ENCODE data around the gene ANKRD39.
A peak's percentile ranks its signal among the peaks of the same experiment; 100 is the strongest.
"Not testable (repeated sequence)": the region's sequence is repeated elsewhere in the genome, so short reads cannot be mapped to it uniquely, and the experiment has no call there.

ANKRD39 gene

DNA sequence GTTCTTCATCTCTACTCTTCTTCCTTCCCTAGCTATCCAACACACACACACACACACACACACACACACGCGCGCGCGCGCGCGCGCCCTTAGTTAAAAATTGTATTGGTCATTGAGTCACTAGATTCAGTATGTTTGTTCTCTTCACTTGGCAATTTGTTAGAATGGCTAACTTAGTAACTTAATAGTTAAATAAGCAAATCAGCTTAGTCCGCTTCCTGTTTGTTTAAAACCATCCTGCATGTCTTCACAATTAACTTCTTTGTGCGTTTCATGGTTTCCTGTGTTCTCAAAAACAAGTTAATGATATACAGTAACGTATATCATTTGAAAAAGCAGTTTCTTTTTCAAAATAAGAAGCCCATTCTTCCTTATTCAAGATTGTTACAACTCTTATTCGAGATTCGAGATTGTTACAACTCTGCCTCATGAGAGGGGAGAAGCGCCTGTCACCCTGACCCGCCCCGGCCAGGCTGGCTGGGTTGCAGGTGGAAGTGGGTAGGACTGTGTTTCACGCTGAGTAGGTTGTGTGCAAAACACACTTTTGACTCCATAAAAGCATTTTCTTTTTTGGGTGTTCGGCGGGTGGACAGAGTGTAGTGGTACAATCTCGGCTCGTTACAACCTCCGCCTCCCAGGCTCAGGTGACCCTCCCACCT lies 51.2 kb downstream of the ANKRD39 start:
- ChIA-PET POLR2A (interaction anchor here (1.0 kb wide), 1 partner anchor 44 kb away, joined by 3 read pairs; no protein-coding TSS in a partner anchor), CTCF (no interaction called here)
- no peak for DNase-seq (ENCODE audit: extremely low spot score)
- TF ChIP-seq BHLHE40 (IDR thresholded peaks at IDR 0.05; ENCODE audit: borderline replicate concordance) (no peak), FOXA1 (IDR thresholded peaks at IDR 0.05) (no peak), HDGF (IDR thresholded peaks at IDR 0.05; ENCODE audit: borderline replicate concordance) (no peak), ELF4 (IDR thresholded peaks at IDR 0.05) (no peak), TARDBP (IDR thresholded peaks at IDR 0.05) (no peak), CTBP1 (IDR thresholded peaks at IDR 0.05; ENCODE audit: borderline replicate concordance) (no peak), FOXM1 (IDR thresholded peaks at IDR 0.05; ENCODE audit: borderline replicate concordance) (no peak), FOXK2 (IDR thresholded peaks at IDR 0.05) (no peak)

DNA sequence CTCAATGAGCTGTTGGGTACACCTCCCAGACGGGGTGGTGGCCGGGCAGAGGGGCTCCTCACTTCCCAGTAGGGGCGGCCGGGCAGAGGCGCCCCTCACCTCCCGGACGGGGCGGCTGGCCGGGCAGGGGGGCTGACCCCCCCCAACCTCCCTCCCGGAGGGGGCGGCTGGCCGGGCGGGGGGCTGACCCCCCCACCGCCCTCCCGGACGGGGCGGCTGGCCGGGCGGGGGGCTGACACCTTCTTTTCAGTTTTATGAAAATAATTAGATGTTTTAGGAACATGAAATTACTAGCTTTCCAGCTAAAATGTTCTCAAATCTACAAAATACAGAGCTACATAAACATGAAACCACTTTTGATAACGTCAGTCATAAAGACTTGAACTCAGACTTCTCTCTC lies 51.9 kb downstream of the ANKRD39 start:
- DNase-seq (ENCODE audit: extremely low spot score); CTCF ChIA-PET: not testable (repeated sequence)
- POLR2A ChIA-PET: interaction anchor here (1.0 kb wide), 1 partner anchor 43 kb away, joined by 3 read pairs; no protein-coding TSS in a partner anchor

- TF ChIP-seq SUZ12 (IDR thresholded peaks at IDR 0.05) (no peak), LEF1 (IDR thresholded peaks at IDR 0.05; ENCODE audit: borderline replicate concordance) (no peak), SP1 (IDR thresholded peaks at IDR 0.05) (no peak), ELF4 (IDR thresholded peaks at IDR 0.05) (no peak), FOXA1 (IDR thresholded peaks at IDR 0.05) (no peak), TARDBP (IDR thresholded peaks at IDR 0.05) (no peak), FOXM1 (IDR thresholded peaks at IDR 0.05; ENCODE audit: borderline replicate concordance) (no peak), L3MBTL2 (conservative IDR thresholded peaks at IDR 0.05) (no peak), ARNT (IDR thresholded peaks at IDR 0.05) (no peak), BHLHE40 (IDR thresholded peaks at IDR 0.05; ENCODE audit: borderline replicate concordance) (no peak), NFRKB (IDR thresholded peaks at IDR 0.05) (no peak), FOXK2 (IDR thresholded peaks at IDR 0.05) (no peak), CTBP1 (IDR thresholded peaks at IDR 0.05; ENCODE audit: borderline replicate concordance) (no peak), HDGF (IDR thresholded peaks at IDR 0.05; ENCODE audit: borderline replicate concordance) (no peak), ZNF384 (IDR thresholded peaks at IDR 0.05) (no peak)
- TF ChIP-seq, protein P1, sequence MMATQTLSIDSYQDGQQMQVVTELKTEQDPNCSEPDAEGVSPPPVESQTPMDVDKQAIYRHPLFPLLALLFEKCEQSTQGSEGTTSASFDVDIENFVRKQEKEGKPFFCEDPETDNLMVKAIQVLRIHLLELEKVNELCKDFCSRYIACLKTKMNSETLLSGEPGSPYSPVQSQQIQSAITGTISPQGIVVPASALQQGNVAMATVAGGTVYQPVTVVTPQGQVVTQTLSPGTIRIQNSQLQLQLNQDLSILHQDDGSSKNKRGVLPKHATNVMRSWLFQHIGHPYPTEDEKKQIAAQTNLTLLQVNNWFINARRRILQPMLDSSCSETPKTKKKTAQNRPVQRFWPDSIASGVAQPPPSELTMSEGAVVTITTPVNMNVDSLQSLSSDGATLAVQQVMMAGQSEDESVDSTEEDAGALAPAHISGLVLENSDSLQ (IDR thresholded peaks at IDR 0.05): no peak
- ChIA-PET POLR2A (no interaction called here), CTCF (no interaction called here)
- no peak for DNase-seq (ENCODE audit: extremely low spot score)
Observed at GRCh38 chr2:96804986-96805385, 52.8 kb downstream of the ANKRD39 start.

GRCh38 chr2:96802721-96803120 lies 55.1 kb downstream of the ANKRD39 start:
- POLR2A ChIA-PET: no interaction called here

DNA sequence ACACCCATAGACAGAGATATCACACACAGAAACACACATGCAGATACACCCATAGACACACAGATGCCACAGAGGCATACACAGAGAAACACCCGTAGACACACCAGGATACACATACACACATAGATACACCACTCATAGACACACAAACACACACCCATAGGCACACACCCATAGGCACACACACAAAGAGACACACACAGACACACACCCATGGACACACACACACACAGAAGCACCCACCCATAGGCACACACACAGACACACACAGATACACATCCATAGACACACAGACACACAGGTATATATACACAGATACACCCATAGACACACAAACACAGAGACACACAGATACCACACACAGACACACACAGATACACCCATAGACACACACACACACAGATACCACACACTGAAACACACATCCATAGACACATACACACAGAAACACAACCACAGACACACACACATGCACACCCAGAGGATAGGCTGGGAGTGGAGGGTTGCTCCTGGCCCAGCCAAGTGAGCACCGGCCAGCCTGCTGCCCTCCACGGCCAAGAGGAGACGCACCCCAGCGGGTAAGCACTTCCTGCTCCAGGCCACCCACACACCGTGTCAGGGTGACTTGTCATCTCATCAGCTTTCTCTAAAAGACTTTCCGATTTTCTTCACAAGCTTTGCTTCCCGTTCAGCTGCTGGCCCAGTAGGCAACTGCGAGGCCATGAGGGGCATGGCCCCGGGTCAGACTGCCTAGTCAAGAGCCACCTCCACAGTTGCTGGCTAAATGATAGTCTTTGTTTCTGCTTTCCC lies 55.8 kb downstream of the ANKRD39 start:
- DNase-seq (ENCODE audit: extremely low spot score): no peak
- TF ChIP-seq FOXM1 (IDR thresholded peaks at IDR 0.05; ENCODE audit: borderline replicate concordance): no peak
- no peak for TF ChIP-seq SUZ12 (IDR thresholded peaks at IDR 0.05)
- TF ChIP-seq L3MBTL2 (conservative IDR thresholded peaks at IDR 0.05): no peak
- no peak for TF ChIP-seq CTBP1 (IDR thresholded peaks at IDR 0.05; ENCODE audit: borderline replicate concordance)
- TF ChIP-seq ZNF384 (IDR thresholded peaks at IDR 0.05): no peak
- ChIA-PET POLR2A (no interaction called here), CTCF (interaction anchor here (0.6 to 1.2 kb wide), 2 partner anchors 23 to 37 kb away, joined by 3 to 9 read pairs; no protein-coding TSS in a partner anchor)

More at GRCh38 chr2:96802721-96803120, 55.1 kb downstream of the ANKRD39 start:
- TF ChIP-seq SUZ12 (IDR thresholded peaks at IDR 0.05): no peak
- no peak for TF ChIP-seq SP1 (IDR thresholded peaks at IDR 0.05)
- no peak for TF ChIP-seq ZNF384 (IDR thresholded peaks at IDR 0.05)
- TF ChIP-seq NFRKB (IDR thresholded peaks at IDR 0.05): no peak
- TF ChIP-seq FOXA1 (IDR thresholded peaks at IDR 0.05): no peak
- TF ChIP-seq ARNT (IDR thresholded peaks at IDR 0.05): no peak
- CTCF ChIA-PET: interaction anchor here (0.6 to 1.2 kb wide), 2 partner anchors 23 to 38 kb away, joined by 3 to 9 read pairs; no protein-coding TSS in a partner anchor
- no peak for DNase-seq (ENCODE audit: extremely low spot score)

DNA sequence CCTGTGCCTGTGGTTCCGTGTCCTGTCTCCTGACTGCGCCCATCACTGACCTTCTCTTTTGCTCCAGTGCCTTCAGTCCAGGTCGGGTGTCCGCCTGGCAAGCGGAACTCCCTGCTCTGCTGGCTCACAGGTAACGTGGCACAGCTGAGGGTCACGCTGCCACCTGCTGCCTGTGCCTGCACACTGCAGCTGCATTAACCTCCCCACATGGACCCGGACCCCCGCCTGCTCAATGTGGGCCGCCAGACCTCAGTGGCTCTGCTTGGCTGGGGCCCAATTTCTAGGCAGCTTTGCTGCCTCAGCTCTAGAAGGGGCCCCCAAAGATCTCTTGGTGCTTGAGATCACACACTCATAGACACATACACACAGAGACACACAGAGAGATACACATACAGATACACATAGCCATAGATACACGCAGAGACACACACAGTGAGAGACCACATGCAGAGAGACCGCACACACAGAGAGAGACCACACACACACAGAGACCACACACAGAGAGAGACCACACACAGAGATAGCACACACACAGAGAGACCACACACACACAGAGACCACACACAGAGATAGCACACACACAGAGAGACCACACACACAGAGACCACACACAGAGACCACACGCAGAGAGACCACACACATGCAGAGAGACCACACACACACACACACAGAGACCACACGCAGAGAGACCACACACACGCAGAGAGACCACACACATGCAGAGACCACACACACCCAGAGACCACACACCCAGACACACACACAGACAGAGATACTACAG lies 56.6 kb downstream of the ANKRD39 start:
- CTCF ChIA-PET: interaction anchor here (1.0 to 1.8 kb wide), 4 partner anchors 9 to 38 kb away, joined by 5 to 7 read pairs (median 5); partner anchors contain the start of gene CNNM3
- DNase-seq (ENCODE audit: extremely low spot score): peak; percentile 74
- TF ChIP-seq BHLHE40 (IDR thresholded peaks at IDR 0.05; ENCODE audit: borderline replicate concordance): no peak
- POLR2A ChIA-PET: no interaction called here
